GM23248 (cell line): ENCODE data around the gene XAF1. TPM values are rescaled to one million over a fixed set of nuclear protein-coding genes. Genes with fewer than 3 reads are reported as not detected.

Source experiments
- DNase-seq: peaks from one replicate; pipeline ENCODE4 v3.0.0-alpha.2; 2015
- H2AFZ ChIP-seq: fragments of 200-600 bp; sonication (generic); 2 replicates; pipeline ENCODE4 v1.6.1; 2016; ENCODE audit warnings: antibody characterized with exemption
- H3F3A ChIP-seq: fragments of 200-600 bp; sonication (generic); 2 replicates; pipeline ENCODE4 v1.6.1; 2016; ENCODE audit warnings: mild to moderate bottlenecking, antibody characterized with exemption, mixed run types; ENCODE audit not compliant: insufficient read depth
- H3K27ac ChIP-seq: fragments of 200-600 bp; sonication (generic); 2 replicates; pipeline ENCODE4 v1.5.1; 2016; ENCODE audit warnings: mild to moderate bottlenecking
- H3K27me3 ChIP-seq: fragments of 200-600 bp; sonication (generic); replicated peaks from 2 replicates; pipeline ENCODE4 v1.6.1; 2016; ENCODE audit warnings: mild to moderate bottlenecking; ENCODE audit not compliant: insufficient read depth
- H3K36me3 ChIP-seq: fragments of 200-600 bp; sonication (generic); 2 replicates; pipeline ENCODE4 v1.6.1; 2016; ENCODE audit warnings: low read depth, mild to moderate bottlenecking
- H3K4me1 ChIP-seq: fragments of 200-600 bp; sonication (generic); 2 replicates; pipeline ENCODE4 v1.6.1; 2016; ENCODE audit warnings: mild to moderate bottlenecking; ENCODE audit not compliant: insufficient read depth
- H3K4me2 ChIP-seq: fragments of 200-600 bp; sonication (generic); one replicate; pipeline ENCODE4 v1.6.1; 2016; ENCODE audit warnings: mild to moderate bottlenecking; ENCODE audit not compliant: unreplicated experiment
- H3K4me3 ChIP-seq: fragments of 200-600 bp; sonication (generic); 2 replicates; pipeline ENCODE4 v1.5.1; 2016; ENCODE audit warnings: mild to moderate bottlenecking
- H3K79me2 ChIP-seq: fragments of 200-600 bp; sonication (generic); 2 replicates; pipeline ENCODE4 v1.6.1; 2016; ENCODE audit warnings: mild to moderate bottlenecking; ENCODE audit not compliant: insufficient read depth
- H3K9ac ChIP-seq: fragments of 200-600 bp; sonication (generic); 2 replicates; pipeline ENCODE4 v1.6.1; 2016; ENCODE audit warnings: mild to moderate bottlenecking
- H3K9me2 ChIP-seq: fragments of 200-600 bp; sonication (generic); 2 replicates; pipeline ENCODE4 v1.6.1; 2016; ENCODE audit warnings: mixed run types, mild to moderate bottlenecking, moderate library complexity; ENCODE audit not compliant: insufficient read depth
- H3K9me3 ChIP-seq: fragments of 200-600 bp; sonication (generic); one replicate; pipeline ENCODE4 v1.6.1; 2017; ENCODE audit warnings: low read depth
- H4K20me1 ChIP-seq: fragments of 200-600 bp; sonication (generic); 2 replicates; pipeline ENCODE4 v1.6.0; 2016; ENCODE audit not compliant: insufficient read depth
- EZH2 ChIP-seq: fragments of 200-600 bp; sonication (generic); IDR thresholded peaks from 2 replicates; pipeline ENCODE4 v1.6.1; 2018; ENCODE audit warnings: antibody characterized with exemption, mild to moderate bottlenecking; ENCODE audit not compliant: insufficient read depth, poor library complexity, severe bottlenecking
- EZH2phosphoT487 ChIP-seq: fragments of 200-600 bp; sonication (generic); IDR thresholded peaks from 2 replicates; pipeline ENCODE4 v1.6.1; 2018; ENCODE audit warnings: antibody characterized with exemption, moderate library complexity, mild to moderate bottlenecking, low read depth; ENCODE audit not compliant: insufficient read depth
- in situ Hi-C: fragments of 300-500 bp; cut with MboI; formaldehyde crosslinking; loops from 2 replicates; pipeline ENCODE4 v1.15.0; 2020
- polyA plus RNA-seq: library from polyadenylated mRNA; unstranded; fragments of >200 nt; fragmentation: Nextera tagmentation; extraction: Ambion mirVana; gene quantifications from 2 replicates; pipeline ENCODE4 v1.2.1, GENCODE V29; 2016
- small RNA-seq: library from RNA; depleted of rRNA; stranded (forward); fragments of <200 nt; gene quantifications from one replicate; pipeline ENCODE3, GENCODE V24; 2014; ENCODE audit warnings: low read depth, low replicate concordance
- total RNA-seq: library from RNA; depleted of rRNA; stranded (reverse); fragments of >200 nt; shearing (Covaris generic); gene quantifications from 2 replicates; pipeline ENCODE4 v1.2.3, GENCODE V29; 2014; rRNA removed

The XAF1 gene
- total and polyA plus RNA-seq, 2 experiments from 2014 or later, result 21.5 to 22.0 TPM

DNA sequence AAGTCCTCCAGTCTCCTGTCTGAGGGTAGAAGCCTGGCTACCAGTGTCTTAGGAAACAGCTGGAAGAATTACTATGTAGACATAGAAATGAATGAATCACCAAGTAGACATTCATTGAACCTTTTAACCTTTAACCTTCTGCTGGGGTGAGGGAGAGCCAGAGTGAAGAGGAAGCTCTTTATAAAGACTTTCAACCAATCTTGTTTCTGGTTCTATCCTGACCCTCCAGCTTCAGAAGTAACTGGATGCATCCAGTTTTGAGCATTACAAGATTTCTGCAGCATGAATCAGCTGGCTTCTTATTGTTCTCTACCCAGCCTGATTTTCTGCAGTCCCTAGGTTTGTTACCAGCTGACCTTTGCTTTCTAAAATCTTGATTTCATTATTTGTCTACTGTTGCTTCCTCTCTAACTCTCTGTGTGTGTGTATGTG lies 67.2 kb downstream of the XAF1 start:
- H3K27ac ChIP-seq, result peak overlapping the region; percentile 22; the same call in 1 of the 2 replicates
- in situ Hi-C loops, result no loop called here
- H4K20me1 ChIP-seq, result no peaks in the 10 kb centered on the region
- peak; percentile 77 for DNase-seq
- TF ChIP-seq EZH2 (no peak), EZH2phosphoT487 (no peak)
- peaks cover 6% of the 10 kb centered on the region; the same call in 1 of the 2 replicates for H3K27me3 ChIP-seq
- H3F3A ChIP-seq, result peaks cover 13% of the 10 kb centered on the region
- no peaks in the 10 kb centered on the region for H3K9me2 ChIP-seq
- H3K79me2 ChIP-seq, result no peaks in the 10 kb centered on the region
- H3K9me3 ChIP-seq, result no peaks in the 10 kb centered on the region
- H3K4me2 ChIP-seq, result peak overlapping the region; percentile 45
- H3K4me1 ChIP-seq, result peaks cover 12% of the 10 kb centered on the region
- H3K9ac ChIP-seq, result no peak overlapping the region
- no peak overlapping the region for H2AFZ ChIP-seq
- no peak overlapping the region for H3K4me3 ChIP-seq
- no peaks in the 10 kb centered on the region for H3K36me3 ChIP-seq

Small RNA genes within 50 kb of the gene (small RNA-seq; reads per million reads assigned to genes)
- not detected for gene AC004706.2

Other genes with a start within 250 kb of the XAF1 start
- gene PITPNM3, start 199.5 kb upstream of the XAF1 start, total RNA-seq, result 12.8 and 13.7 TPM in 2 replicates
- 6.5 and 6.9 TPM in 2 replicates for gene PITPNM3, start 199.5 kb upstream of the XAF1 start, polyA plus RNA-seq
- 14.2 and 20.5 TPM in 2 replicates for gene KIAA0753, start 115.3 kb upstream of the XAF1 start, total RNA-seq
- gene KIAA0753, start 115.3 kb upstream of the XAF1 start, polyA plus RNA-seq, result 5.8 and 6.9 TPM in 2 replicates
- 112 and 152 TPM in 2 replicates for gene TXNDC17, start 115.0 kb upstream of the XAF1 start, total RNA-seq
- 630 and 673 TPM in 2 replicates for gene TXNDC17, start 115.0 kb upstream of the XAF1 start, polyA plus RNA-seq
- 4.8 and 8.9 TPM in 2 replicates for gene MED31, start 104.4 kb upstream of the XAF1 start, total RNA-seq
- gene MED31, start 104.4 kb upstream of the XAF1 start, polyA plus RNA-seq, result 64.9 and 70.0 TPM in 2 replicates
- gene C17orf100, start 104.3 kb upstream of the XAF1 start, total RNA-seq, result 0.63 and 0.86 TPM in 2 replicates
- 5.2 and 5.5 TPM in 2 replicates for gene C17orf100, start 104.3 kb upstream of the XAF1 start, polyA plus RNA-seq
- gene SLC13A5, start 42.7 kb upstream of the XAF1 start, total RNA-seq, result 0.76 TPM in 1 of 2 replicates, not detected in the other
- gene SLC13A5, start 42.7 kb upstream of the XAF1 start, polyA plus RNA-seq, result not detected in 2 replicates
- gene FBXO39, start 20.2 kb downstream of the XAF1 start, total RNA-seq, result 1.1 TPM in 1 of 2 replicates, not detected in the other
- not detected in 2 replicates for gene FBXO39, start 20.2 kb downstream of the XAF1 start, polyA plus RNA-seq
- gene TEKT1, start 75.7 kb downstream of the XAF1 start, total RNA-seq, result not detected in 2 replicates
- gene TEKT1, start 75.7 kb downstream of the XAF1 start, polyA plus RNA-seq, result not detected in 2 replicates
- gene ALOX12, start 240.0 kb downstream of the XAF1 start, total RNA-seq, result not detected in 2 replicates
- 0.24 and 0.31 TPM in 2 replicates for gene ALOX12, start 240.0 kb downstream of the XAF1 start, polyA plus RNA-seq